WTC11 (cell line): ENCODE measurements around the gene FGFR2. TPM values are rescaled to one million over a fixed set of nuclear protein-coding genes. Genes with fewer than 3 reads are reported as not detected.

Experiments
- ATAC-seq: fragments of 200-7000 bp; cut with Tn5 transposase; 2 replicates; pipeline ENCODE4 v1.10.0; 2021; ENCODE audit warnings: mild to moderate bottlenecking, moderate library complexity
- CTCF ChIA-PET: fragments of 300-600 bp; sonication (Branson Sonifier 250); formaldehyde crosslinking; loops from one replicate; lab custom pipeline; 2021; ENCODE audit warnings: antibody characterized with exemption; lab: Charles Lee
- POLR2A ChIA-PET: fragments of 350-600 bp; sonication (Branson Sonifier 250); formaldehyde crosslinking; loops from one replicate; lab custom pipeline; 2021; ENCODE audit warnings: antibody characterized with exemption; lab: Charles Lee
- DNase-seq: peaks from one replicate; pipeline ENCODE4 v3.0.0; 2021; ENCODE audit warnings: low spot score
- H3K27ac Mint-ChIP-seq: 2 replicates; pipeline ENCODE4 v1.8.0; 2021; ENCODE audit warnings: mixed read lengths
- H3K27me3 Mint-ChIP-seq: 2 replicates; pipeline ENCODE4 v1.8.0; 2021; ENCODE audit warnings: low read depth, mild to moderate bottlenecking, moderate library complexity, mixed read lengths
- H3K36me3 Mint-ChIP-seq: 2 replicates; pipeline ENCODE4 v1.8.0; 2021; ENCODE audit warnings: mixed read lengths
- H3K4me1 Mint-ChIP-seq: 2 replicates; pipeline ENCODE4 v1.8.0; 2022; ENCODE audit warnings: mixed read lengths
- H3K4me3 Mint-ChIP-seq: 2 replicates; pipeline ENCODE4 v1.8.0; 2021; ENCODE audit warnings: mild to moderate bottlenecking, moderate library complexity, mixed read lengths
- H3K9me3 Mint-ChIP-seq: 2 replicates; pipeline ENCODE4 v1.8.0; 2021; ENCODE audit warnings: mixed read lengths
- CREM ChIP-seq: sonication (generic); formaldehyde crosslinking; IDR thresholded peaks from 2 replicates; pipeline ENCODE4 v1.8.1; 2022; ENCODE audit warnings: mild to moderate bottlenecking, missing genetic modification reagents, moderate library complexity
- ELF4 ChIP-seq: sonication (generic); formaldehyde crosslinking; IDR thresholded peaks from 2 replicates; pipeline ENCODE4 v1.8.1; 2022; ENCODE audit warnings: low read depth, mild to moderate bottlenecking, moderate library complexity, missing genetic modification reagents
- EMX1 ChIP-seq: fragments of 250-450 bp; sonication (Bioruptor Pico); IDR thresholded peaks from 2 replicates; pipeline ENCODE4 v1.8.0; 2021; ENCODE audit warnings: mild to moderate bottlenecking
- FOXK1 ChIP-seq: sonication (generic); formaldehyde crosslinking; IDR thresholded peaks from 2 replicates; pipeline ENCODE4 v1.8.0; 2022; ENCODE audit warnings: mild to moderate bottlenecking, moderate library complexity, missing genetic modification reagents
- HMGA2 ChIP-seq: fragments of 250-450 bp; sonication (Bioruptor Pico); IDR thresholded peaks from 2 replicates; pipeline ENCODE4 v1.4.0; 2021; ENCODE audit warnings: mild to moderate bottlenecking, moderate library complexity
- IRF2 ChIP-seq: sonication (generic); formaldehyde crosslinking; IDR thresholded peaks from 2 replicates; pipeline ENCODE4 v1.8.0; 2022; ENCODE audit warnings: low read depth, missing genetic modification reagents, borderline replicate concordance
- JAZF1 ChIP-seq: fragments of 250-450 bp; sonication (Bioruptor Pico); IDR thresholded peaks from 2 replicates; pipeline ENCODE4 v1.9.0; 2021; ENCODE audit warnings: moderate library complexity, mild to moderate bottlenecking, inconsistent platforms
- MXD4 ChIP-seq: fragments of 250-450 bp; sonication (Bioruptor Pico); IDR thresholded peaks from 2 replicates; pipeline ENCODE4 v1.8.0; 2021; ENCODE audit warnings: mild to moderate bottlenecking, moderate library complexity, borderline replicate concordance
- NFYB ChIP-seq: sonication (generic); formaldehyde crosslinking; conservative IDR thresholded peaks from 2 replicates; pipeline ENCODE4 v1.8.0; 2022; ENCODE audit warnings: low read depth, missing genetic modification reagents
- OVOL2 ChIP-seq: fragments of 250-450 bp; sonication (Bioruptor Pico); IDR thresholded peaks from 2 replicates; pipeline ENCODE4 v1.9.0; 2021; ENCODE audit warnings: mild to moderate bottlenecking, borderline replicate concordance
- ZNF138 ChIP-seq: sonication (generic); formaldehyde crosslinking; conservative IDR thresholded peaks from 2 replicates; pipeline ENCODE4 v1.8.1; 2022; ENCODE audit warnings: mild to moderate bottlenecking, moderate library complexity, missing genetic modification reagents
- ZNF263 ChIP-seq: sonication (generic); formaldehyde crosslinking; IDR thresholded peaks from 2 replicates; pipeline ENCODE4 v1.8.1; 2022; ENCODE audit warnings: low read depth, mild to moderate bottlenecking, moderate library complexity, missing genetic modification reagents
- ZNF317 ChIP-seq: sonication (generic); formaldehyde crosslinking; IDR thresholded peaks from 2 replicates; pipeline ENCODE4 v1.8.1; 2023; ENCODE audit warnings: low read depth, mild to moderate bottlenecking, moderate library complexity, missing genetic modification reagents, borderline replicate concordance
- ZNF396 ChIP-seq: fragments of 250-450 bp; sonication (Bioruptor Pico); IDR thresholded peaks from 2 replicates; pipeline ENCODE4 v1.8.0; 2021; ENCODE audit warnings: mild to moderate bottlenecking, moderate library complexity, borderline replicate concordance
- total RNA-seq: library from RNA; stranded (reverse); gene quantifications from 3 replicates; pipeline ENCODE4 v1.2.3, GENCODE V29; 2021
- TF ChIP-seq, protein P1 (sequence below): sonication (generic); formaldehyde crosslinking; IDR thresholded peaks from 2 replicates; pipeline ENCODE4 v1.8.1; 2023; ENCODE audit warnings: mild to moderate bottlenecking, missing genetic modification reagents, moderate library complexity
- TF ChIP-seq, protein P2 (sequence below): sonication (generic); formaldehyde crosslinking; IDR thresholded peaks from 2 replicates; pipeline ENCODE4 v1.8.1; 2022; ENCODE audit warnings: mild to moderate bottlenecking, moderate library complexity, missing genetic modification reagents
- TF ChIP-seq, protein P3 (sequence below): fragments of 250-450 bp; sonication (Bioruptor Pico); IDR thresholded peaks from 2 replicates; pipeline ENCODE4 v1.9.0; 2021; ENCODE audit warnings: moderate library complexity, mild to moderate bottlenecking, inconsistent platforms, borderline replicate concordance
- TF ChIP-seq, protein P4 (sequence below): sonication (generic); formaldehyde crosslinking; IDR thresholded peaks from 2 replicates; pipeline ENCODE4 v1.8.0; 2023; ENCODE audit warnings: mild to moderate bottlenecking, missing genetic modification reagents
- TF ChIP-seq, protein P5 (sequence below): sonication (generic); formaldehyde crosslinking; conservative IDR thresholded peaks from 2 replicates; pipeline ENCODE4 v1.8.1; 2023; ENCODE audit warnings: mild to moderate bottlenecking, low read depth, missing genetic modification reagents, moderate library complexity
- TF ChIP-seq, protein P6 (sequence below): sonication (generic); formaldehyde crosslinking; IDR thresholded peaks from 2 replicates; pipeline ENCODE4 v1.8.1; 2023; ENCODE audit warnings: mild to moderate bottlenecking, missing genetic modification reagents

The FGFR2 gene
- total RNA-seq, 1 experiment from 2014 or later = 95.0 TPM

DNA sequence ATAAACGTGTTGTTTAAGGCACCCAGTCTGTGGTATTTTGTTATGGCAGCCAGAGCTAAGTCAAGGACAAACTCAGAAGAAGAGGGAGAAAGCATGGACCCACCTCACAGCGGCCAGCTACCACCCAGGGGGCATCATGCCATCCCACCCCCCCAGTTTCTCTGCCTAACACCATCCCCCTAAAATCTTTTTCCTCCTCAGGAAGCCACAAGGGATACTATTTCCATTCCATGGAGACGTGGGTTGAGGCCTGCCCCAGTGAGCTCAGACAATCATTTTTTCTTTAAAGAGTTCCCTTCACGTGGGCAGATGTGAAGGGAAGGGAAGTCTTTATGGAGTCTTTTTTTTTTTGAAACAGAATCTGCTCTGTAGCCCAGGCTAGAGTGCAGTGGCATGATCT lies 131.8 kb downstream of the FGFR2 start (continued):
- no peak for TF ChIP-seq CREM (CRISPR knock-in tag)
- no peak for TF ChIP-seq EMX1 (CRISPR knock-in tag)
- TF ChIP-seq, all 79 proteins: peak for 0

DNA sequence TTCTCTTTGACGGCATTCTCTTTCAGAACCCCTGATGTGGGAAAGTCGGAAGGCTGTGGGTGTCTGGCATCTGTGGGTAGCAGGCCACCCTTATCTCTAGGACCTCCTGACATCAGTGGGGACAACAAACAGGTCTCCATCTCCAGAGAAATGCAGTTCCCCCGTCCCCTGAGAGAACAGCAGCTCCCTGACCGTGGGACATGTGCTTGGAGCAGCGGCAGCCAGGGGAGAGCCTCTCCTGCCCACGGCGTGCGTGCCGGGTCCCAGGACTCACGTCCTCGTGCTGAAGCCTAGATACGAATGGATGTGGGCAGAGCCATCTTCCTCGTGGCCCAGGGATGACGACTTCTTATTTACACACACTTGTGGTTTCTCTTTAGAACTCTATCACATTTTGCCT lies 133.0 kb downstream of the FGFR2 start:
- ATAC-seq (no peak), DNase-seq (no peak)
- Mint-ChIP-seq H3K4me1 (peaks cover 21% of the 10 kb centered on the region), H3K9me3 (peaks cover 4% of the 10 kb centered on the region; the same call in 1 of the 2 replicates), H3K36me3 (no peaks in the 10 kb centered on the region), H3K27me3 (no peaks in the 10 kb centered on the region; the same call in 1 of the 2 replicates), H3K27ac (no peak overlapping the region), H3K4me3 (no peak overlapping the region)
- TF ChIP-seq ZNF138 (no peak), ZNF317 (no peak)
- TF ChIP-seq, protein P1, sequence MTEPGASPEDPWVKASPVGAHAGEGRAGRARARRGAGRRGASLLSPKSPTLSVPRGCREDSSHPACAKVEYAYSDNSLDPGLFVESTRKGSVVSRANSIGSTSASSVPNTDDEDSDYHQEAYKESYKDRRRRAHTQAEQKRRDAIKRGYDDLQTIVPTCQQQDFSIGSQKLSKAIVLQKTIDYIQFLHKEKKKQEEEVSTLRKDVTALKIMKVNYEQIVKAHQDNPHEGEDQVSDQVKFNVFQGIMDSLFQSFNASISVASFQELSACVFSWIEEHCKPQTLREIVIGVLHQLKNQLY (CRISPR knock-in tag) = no peak
- TF ChIP-seq, protein P2, sequence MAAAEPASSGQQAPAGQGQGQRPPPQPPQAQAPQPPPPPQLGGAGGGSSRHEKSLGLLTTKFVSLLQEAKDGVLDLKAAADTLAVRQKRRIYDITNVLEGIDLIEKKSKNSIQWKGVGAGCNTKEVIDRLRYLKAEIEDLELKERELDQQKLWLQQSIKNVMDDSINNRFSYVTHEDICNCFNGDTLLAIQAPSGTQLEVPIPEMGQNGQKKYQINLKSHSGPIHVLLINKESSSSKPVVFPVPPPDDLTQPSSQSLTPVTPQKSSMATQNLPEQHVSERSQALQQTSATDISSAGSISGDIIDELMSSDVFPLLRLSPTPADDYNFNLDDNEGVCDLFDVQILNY (CRISPR knock-in tag) = no peak
- TF ChIP-seq, protein P3, sequence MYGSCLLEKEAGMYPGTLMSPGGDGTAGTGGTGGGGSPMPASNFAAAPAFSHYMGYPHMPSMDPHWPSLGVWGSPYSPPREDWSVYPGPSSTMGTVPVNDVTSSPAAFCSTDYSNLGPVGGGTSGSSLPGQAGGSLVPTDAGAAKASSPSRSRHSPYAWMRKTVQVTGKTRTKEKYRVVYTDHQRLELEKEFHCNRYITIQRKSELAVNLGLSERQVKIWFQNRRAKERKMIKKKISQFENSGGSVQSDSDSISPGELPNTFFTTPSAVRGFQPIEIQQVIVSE (CRISPR knock-in tag) = no peak
- TF ChIP-seq, protein P4, sequence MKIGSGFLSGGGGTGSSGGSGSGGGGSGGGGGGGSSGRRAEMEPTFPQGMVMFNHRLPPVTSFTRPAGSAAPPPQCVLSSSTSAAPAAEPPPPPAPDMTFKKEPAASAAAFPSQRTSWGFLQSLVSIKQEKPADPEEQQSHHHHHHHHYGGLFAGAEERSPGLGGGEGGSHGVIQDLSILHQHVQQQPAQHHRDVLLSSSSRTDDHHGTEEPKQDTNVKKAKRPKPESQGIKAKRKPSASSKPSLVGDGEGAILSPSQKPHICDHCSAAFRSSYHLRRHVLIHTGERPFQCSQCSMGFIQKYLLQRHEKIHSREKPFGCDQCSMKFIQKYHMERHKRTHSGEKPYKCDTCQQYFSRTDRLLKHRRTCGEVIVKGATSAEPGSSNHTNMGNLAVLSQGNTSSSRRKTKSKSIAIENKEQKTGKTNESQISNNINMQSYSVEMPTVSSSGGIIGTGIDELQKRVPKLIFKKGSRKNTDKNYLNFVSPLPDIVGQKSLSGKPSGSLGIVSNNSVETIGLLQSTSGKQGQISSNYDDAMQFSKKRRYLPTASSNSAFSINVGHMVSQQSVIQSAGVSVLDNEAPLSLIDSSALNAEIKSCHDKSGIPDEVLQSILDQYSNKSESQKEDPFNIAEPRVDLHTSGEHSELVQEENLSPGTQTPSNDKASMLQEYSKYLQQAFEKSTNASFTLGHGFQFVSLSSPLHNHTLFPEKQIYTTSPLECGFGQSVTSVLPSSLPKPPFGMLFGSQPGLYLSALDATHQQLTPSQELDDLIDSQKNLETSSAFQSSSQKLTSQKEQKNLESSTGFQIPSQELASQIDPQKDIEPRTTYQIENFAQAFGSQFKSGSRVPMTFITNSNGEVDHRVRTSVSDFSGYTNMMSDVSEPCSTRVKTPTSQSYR (CRISPR knock-in tag) = no peak
- CTCF ChIA-PET = no interaction called here
- POLR2A ChIA-PET = no interaction called here

DNA sequence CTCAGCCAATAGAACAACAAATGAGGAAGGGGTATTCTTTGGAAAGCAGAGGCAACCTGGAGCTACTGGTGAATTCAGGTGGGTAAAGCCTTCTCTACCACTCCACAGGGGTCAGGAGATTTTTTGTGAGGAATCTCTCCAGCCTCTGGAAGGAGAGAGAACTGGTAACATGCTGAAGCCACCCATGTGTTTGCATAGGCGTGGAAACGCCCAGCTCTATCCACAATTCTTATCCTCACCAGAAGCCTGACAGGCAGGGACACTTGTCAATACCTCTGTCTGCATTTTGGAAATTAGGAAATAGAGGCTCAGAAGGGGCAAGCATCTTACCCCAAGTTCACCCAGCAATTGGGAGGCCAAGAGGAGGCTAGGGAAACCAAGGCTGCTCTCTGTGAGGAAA lies 133.7 kb downstream of the FGFR2 start:
- H3K27me3 Mint-ChIP-seq = no peaks in the 10 kb centered on the region; the same call in 1 of the 2 replicates
- POLR2A ChIA-PET = no interaction called here
- TF ChIP-seq ELF4 (CRISPR knock-in tag) (no peak), MXD4 (CRISPR knock-in tag) (no peak), ZNF396 (CRISPR knock-in tag) (no peak), OVOL2 (no peak), NFYB (CRISPR knock-in tag) (no peak)
- TF ChIP-seq, all 79 proteins: peak for 0
- peaks cover 22% of the 10 kb centered on the region for H3K4me1 Mint-ChIP-seq
- H3K4me3 Mint-ChIP-seq = no peak overlapping the region
- ATAC-seq (no peak), DNase-seq (no peak)
- H3K27ac Mint-ChIP-seq = no peak overlapping the region
- no peaks in the 10 kb centered on the region for H3K36me3 Mint-ChIP-seq
- peaks cover 4% of the 10 kb centered on the region; the same call in 1 of the 2 replicates for H3K9me3 Mint-ChIP-seq
- CTCF ChIA-PET = interaction anchor here (0.5 kb wide), 1 partner anchor 27 kb away, joined by 3 read pairs; no protein-coding TSS in a partner anchor

DNA sequence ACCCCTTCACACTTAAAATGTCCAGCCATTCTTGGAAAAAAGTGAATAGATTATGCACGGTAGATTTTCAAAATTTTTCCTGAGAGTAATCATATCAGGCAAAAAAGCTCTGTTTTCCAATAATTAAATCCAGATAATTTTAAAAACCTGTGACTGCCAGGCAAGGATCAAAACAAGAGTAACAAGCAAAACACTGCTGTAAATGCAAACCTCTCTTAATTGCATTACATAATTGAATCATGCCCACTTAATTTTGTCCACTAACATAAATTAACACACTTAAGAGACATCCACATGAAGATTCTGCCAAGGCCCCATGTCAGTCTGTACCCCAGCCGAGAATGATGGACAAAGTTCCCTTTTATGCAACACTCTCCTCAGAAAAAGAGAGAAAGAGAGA lies 135.3 kb downstream of the FGFR2 start:
- peaks cover 32% of the 10 kb centered on the region for H3K4me1 Mint-ChIP-seq
- TF ChIP-seq IRF2 (no peak), HMGA2 (CRISPR knock-in tag) (no peak), FOXK1 (CRISPR knock-in tag) (no peak), ELF4 (CRISPR knock-in tag) (no peak), ZNF263 (CRISPR knock-in tag) (no peak), JAZF1 (CRISPR knock-in tag) (no peak)
- TF ChIP-seq, protein P5, sequence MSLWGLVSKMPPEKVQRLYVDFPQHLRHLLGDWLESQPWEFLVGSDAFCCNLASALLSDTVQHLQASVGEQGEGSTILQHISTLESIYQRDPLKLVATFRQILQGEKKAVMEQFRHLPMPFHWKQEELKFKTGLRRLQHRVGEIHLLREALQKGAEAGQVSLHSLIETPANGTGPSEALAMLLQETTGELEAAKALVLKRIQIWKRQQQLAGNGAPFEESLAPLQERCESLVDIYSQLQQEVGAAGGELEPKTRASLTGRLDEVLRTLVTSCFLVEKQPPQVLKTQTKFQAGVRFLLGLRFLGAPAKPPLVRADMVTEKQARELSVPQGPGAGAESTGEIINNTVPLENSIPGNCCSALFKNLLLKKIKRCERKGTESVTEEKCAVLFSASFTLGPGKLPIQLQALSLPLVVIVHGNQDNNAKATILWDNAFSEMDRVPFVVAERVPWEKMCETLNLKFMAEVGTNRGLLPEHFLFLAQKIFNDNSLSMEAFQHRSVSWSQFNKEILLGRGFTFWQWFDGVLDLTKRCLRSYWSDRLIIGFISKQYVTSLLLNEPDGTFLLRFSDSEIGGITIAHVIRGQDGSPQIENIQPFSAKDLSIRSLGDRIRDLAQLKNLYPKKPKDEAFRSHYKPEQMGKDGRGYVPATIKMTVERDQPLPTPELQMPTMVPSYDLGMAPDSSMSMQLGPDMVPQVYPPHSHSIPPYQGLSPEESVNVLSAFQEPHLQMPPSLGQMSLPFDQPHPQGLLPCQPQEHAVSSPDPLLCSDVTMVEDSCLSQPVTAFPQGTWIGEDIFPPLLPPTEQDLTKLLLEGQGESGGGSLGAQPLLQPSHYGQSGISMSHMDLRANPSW (CRISPR knock-in tag) = no peak
- TF ChIP-seq, protein P6, sequence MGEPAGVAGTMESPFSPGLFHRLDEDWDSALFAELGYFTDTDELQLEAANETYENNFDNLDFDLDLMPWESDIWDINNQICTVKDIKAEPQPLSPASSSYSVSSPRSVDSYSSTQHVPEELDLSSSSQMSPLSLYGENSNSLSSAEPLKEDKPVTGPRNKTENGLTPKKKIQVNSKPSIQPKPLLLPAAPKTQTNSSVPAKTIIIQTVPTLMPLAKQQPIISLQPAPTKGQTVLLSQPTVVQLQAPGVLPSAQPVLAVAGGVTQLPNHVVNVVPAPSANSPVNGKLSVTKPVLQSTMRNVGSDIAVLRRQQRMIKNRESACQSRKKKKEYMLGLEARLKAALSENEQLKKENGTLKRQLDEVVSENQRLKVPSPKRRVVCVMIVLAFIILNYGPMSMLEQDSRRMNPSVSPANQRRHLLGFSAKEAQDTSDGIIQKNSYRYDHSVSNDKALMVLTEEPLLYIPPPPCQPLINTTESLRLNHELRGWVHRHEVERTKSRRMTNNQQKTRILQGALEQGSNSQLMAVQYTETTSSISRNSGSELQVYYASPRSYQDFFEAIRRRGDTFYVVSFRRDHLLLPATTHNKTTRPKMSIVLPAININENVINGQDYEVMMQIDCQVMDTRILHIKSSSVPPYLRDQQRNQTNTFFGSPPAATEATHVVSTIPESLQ = no peak
- no peak overlapping the region for H3K4me3 Mint-ChIP-seq
- H3K27me3 Mint-ChIP-seq = peaks cover 2% of the 10 kb centered on the region; the same call in 1 of the 2 replicates
- POLR2A ChIA-PET = no interaction called here
- DNase-seq (no peak), ATAC-seq (no peak)
- H3K9me3 Mint-ChIP-seq = peaks cover 4% of the 10 kb centered on the region; the same call in 1 of the 2 replicates
- no peaks in the 10 kb centered on the region for H3K36me3 Mint-ChIP-seq
- no peak overlapping the region for H3K27ac Mint-ChIP-seq
- CTCF ChIA-PET = no interaction called here
